ENCODE data around the gene B4GALNT2.

The B4GALNT2 gene

GRCh38 chr17:49213399-49213798 lies 80.8 kb downstream of the B4GALNT2 start:
- no peak for TF ChIP-seq EZH2phosphoT487 (IDR thresholded peaks at IDR 0.05; ENCODE audit: borderline replicate concordance)
- TF ChIP-seq, protein P1, sequence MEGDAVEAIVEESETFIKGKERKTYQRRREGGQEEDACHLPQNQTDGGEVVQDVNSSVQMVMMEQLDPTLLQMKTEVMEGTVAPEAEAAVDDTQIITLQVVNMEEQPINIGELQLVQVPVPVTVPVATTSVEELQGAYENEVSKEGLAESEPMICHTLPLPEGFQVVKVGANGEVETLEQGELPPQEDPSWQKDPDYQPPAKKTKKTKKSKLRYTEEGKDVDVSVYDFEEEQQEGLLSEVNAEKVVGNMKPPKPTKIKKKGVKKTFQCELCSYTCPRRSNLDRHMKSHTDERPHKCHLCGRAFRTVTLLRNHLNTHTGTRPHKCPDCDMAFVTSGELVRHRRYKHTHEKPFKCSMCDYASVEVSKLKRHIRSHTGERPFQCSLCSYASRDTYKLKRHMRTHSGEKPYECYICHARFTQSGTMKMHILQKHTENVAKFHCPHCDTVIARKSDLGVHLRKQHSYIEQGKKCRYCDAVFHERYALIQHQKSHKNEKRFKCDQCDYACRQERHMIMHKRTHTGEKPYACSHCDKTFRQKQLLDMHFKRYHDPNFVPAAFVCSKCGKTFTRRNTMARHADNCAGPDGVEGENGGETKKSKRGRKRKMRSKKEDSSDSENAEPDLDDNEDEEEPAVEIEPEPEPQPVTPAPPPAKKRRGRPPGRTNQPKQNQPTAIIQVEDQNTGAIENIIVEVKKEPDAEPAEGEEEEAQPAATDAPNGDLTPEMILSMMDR (conservative IDR thresholded peaks at IDR 0.05; ENCODE audit: low read length): no peak
- H3K4me2 ChIP-seq (ENCODE audit: low read depth, low read length, poor library complexity, severe bottlenecking): peak overlapping the region; percentile 97

GRCh38 chr17:49213847-49214246 lies 81.3 kb downstream of the B4GALNT2 start:
- Histone ChIP-seq H3K36me3 (ENCODE audit: insufficient read depth, low read length) (no peaks in the 10 kb centered on the region), H3K9ac (ENCODE audit: low read depth, low read length, poor library complexity, severe bottlenecking) (no peak overlapping the region), H3F3A (ENCODE audit: low read depth) (no peaks in the 10 kb centered on the region), H3K27me3 (ENCODE audit: insufficient read depth, low read length, poor library complexity, severe bottlenecking) (no peaks in the 10 kb centered on the region), H3K4me2 (ENCODE audit: low read depth, low read length, poor library complexity, severe bottlenecking) (peak overlapping the region; percentile 97), H2AFZ (ENCODE audit: low read length) (no peak overlapping the region), H3K9me2 (replicated peaks; ENCODE audit: low read depth, low read length) (no peaks in the 10 kb centered on the region), H4K20me1 (ENCODE audit: insufficient read depth, low read length, poor library complexity, severe bottlenecking) (no peaks in the 10 kb centered on the region), H3K9me3 (ENCODE audit: insufficient read depth, low read depth, low read length) (no peaks in the 10 kb centered on the region), H3K4me3 (ENCODE audit: low read length, poor library complexity, severe bottlenecking) (peak overlapping the region; percentile 19), H3K4me1 (ENCODE audit: insufficient read depth, low read length, poor library complexity, severe bottlenecking) (peaks cover 81% of the 10 kb centered on the region), H3K79me2 (ENCODE audit: insufficient read depth, low read length) (peaks cover 59% of the 10 kb centered on the region)
- TF ChIP-seq EZH2phosphoT487 (IDR thresholded peaks at IDR 0.05; ENCODE audit: borderline replicate concordance): no peak
- TF ChIP-seq, protein P1 (conservative IDR thresholded peaks at IDR 0.05; ENCODE audit: low read length): no peak

More at GRCh38 chr17:49213399-49213798, 80.8 kb downstream of the B4GALNT2 start:
- H3K9ac ChIP-seq (ENCODE audit: low read depth, low read length, poor library complexity, severe bottlenecking): peak overlapping the region; percentile 35
- no peaks in the 10 kb centered on the region for H3K27me3 ChIP-seq (ENCODE audit: insufficient read depth, low read length, poor library complexity, severe bottlenecking)
- peak overlapping the region; percentile 19 for H3K4me3 ChIP-seq (ENCODE audit: low read length, poor library complexity, severe bottlenecking)
- H4K20me1 ChIP-seq (ENCODE audit: insufficient read depth, low read length, poor library complexity, severe bottlenecking): no peaks in the 10 kb centered on the region
- H2AFZ ChIP-seq (ENCODE audit: low read length): no peak overlapping the region
- H3K36me3 ChIP-seq (ENCODE audit: insufficient read depth, low read length): no peaks in the 10 kb centered on the region
- peaks cover 81% of the 10 kb centered on the region for H3K4me1 ChIP-seq (ENCODE audit: insufficient read depth, low read length, poor library complexity, severe bottlenecking)
- H3F3A ChIP-seq (ENCODE audit: low read depth): no peaks in the 10 kb centered on the region
- H3K9me3 ChIP-seq (ENCODE audit: insufficient read depth, low read depth, low read length): no peaks in the 10 kb centered on the region
- peaks cover 59% of the 10 kb centered on the region for H3K79me2 ChIP-seq (ENCODE audit: insufficient read depth, low read length)
- no peaks in the 10 kb centered on the region for H3K9me2 ChIP-seq (replicated peaks; ENCODE audit: low read depth, low read length)

DNA sequence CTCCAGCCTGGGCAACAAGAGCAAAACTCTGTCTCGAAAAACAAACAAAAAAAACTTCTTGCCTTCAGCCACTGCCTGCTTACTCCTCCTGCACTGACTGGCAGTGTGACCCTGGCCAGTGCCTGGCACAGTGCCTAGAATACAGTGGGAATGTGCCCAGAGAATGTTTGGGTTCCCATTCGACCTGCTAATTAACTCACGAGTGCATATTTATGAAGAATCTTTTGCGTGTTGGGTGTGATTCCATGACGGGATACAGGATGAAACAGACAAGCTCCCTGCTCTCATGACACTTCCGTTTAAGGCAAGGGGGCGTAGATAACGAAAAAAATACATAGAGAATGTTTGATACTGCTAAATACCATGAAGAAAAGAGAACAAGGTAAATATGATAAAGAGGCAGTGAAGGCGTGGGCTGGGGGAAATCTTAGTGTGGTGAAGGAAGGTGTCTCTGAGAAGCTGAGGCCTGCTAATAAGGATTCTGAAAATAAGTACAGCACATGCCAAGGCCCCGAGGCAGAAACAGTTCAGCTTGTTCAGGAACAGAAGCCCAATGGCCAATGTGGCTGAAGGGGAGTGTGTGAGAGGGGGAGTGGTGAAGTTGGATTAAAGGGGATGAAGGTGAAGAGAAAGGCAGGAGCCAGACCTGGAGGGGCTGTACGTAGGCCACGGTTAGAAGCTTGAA lies 82.2 kb downstream of the B4GALNT2 start:
- peaks cover 59% of the 10 kb centered on the region for H3K79me2 ChIP-seq (ENCODE audit: insufficient read depth, low read length)
- no peaks in the 10 kb centered on the region for H4K20me1 ChIP-seq (ENCODE audit: insufficient read depth, low read length, poor library complexity, severe bottlenecking)
- H3K4me3 ChIP-seq (ENCODE audit: low read length, poor library complexity, severe bottlenecking): no peak overlapping the region
- H3K4me2 ChIP-seq (ENCODE audit: low read depth, low read length, poor library complexity, severe bottlenecking): no peak overlapping the region
- H3K27me3 ChIP-seq (ENCODE audit: insufficient read depth, low read length, poor library complexity, severe bottlenecking): no peaks in the 10 kb centered on the region
- no peaks in the 10 kb centered on the region for H3K36me3 ChIP-seq (ENCODE audit: insufficient read depth, low read length)
- no peaks in the 10 kb centered on the region for H3K9me2 ChIP-seq (replicated peaks; ENCODE audit: low read depth, low read length)
- no peaks in the 10 kb centered on the region for H3F3A ChIP-seq (ENCODE audit: low read depth)
- H3K4me1 ChIP-seq (ENCODE audit: insufficient read depth, low read length, poor library complexity, severe bottlenecking): peaks cover 77% of the 10 kb centered on the region
- TF ChIP-seq, protein P1 (conservative IDR thresholded peaks at IDR 0.05; ENCODE audit: low read length): no peak
- H2AFZ ChIP-seq (ENCODE audit: low read length): no peak overlapping the region
- no peaks in the 10 kb centered on the region for H3K9me3 ChIP-seq (ENCODE audit: insufficient read depth, low read depth, low read length)
- H3K9ac ChIP-seq (ENCODE audit: low read depth, low read length, poor library complexity, severe bottlenecking): no peak overlapping the region
